NOMO-1 treated with DMSO at 0.1 percent for 48 hours (cell line): Measurements from ENCODE around the gene MSMO1.

Experiments
- DNase-seq: peaks from one replicate; lab custom pipeline; 2025; ENCODE audit not compliant: unreplicated experiment; lab: John Stamatoyannopoulos, UW

The MSMO1 gene

GRCh38 chr4:165359506-165359905 lies 32.0 kb downstream of the MSMO1 start:
- DNase-seq: peak; percentile 52

GRCh38 chr4:165360041-165360695 lies 32.7 kb downstream of the MSMO1 start:
- DNase-seq: no peak

GRCh38 chr4:165360985-165361670 lies 33.7 kb downstream of the MSMO1 start:
- no peak for DNase-seq

- no peak for DNase-seq
These were observed 34.3 kb downstream of the MSMO1 start for GRCh38 chr4:165361810-165362209.

GRCh38 chr4:165364452-165365080 lies 37.1 kb downstream of the MSMO1 start:
- no peak for DNase-seq

GRCh38 chr4:165367040-165367439 lies 39.6 kb downstream of the MSMO1 start:
- no peak for DNase-seq

- DNase-seq: no peak
These were observed 40.6 kb downstream of the MSMO1 start for GRCh38 chr4:165368114-165368513.

- no peak for DNase-seq
These were observed 41.1 kb downstream of the MSMO1 start for GRCh38 chr4:165368567-165368966.

GRCh38 chr4:165369522-165369921 lies 42.1 kb downstream of the MSMO1 start:
- DNase-seq: peak; percentile 56

- DNase-seq: no peak
These were observed 43.1 kb downstream of the MSMO1 start for GRCh38 chr4:165370530-165370929.

GRCh38 chr4:165375465-165375864 lies 48.0 kb downstream of the MSMO1 start:
- no peak for DNase-seq

GRCh38 chr4:165378398-165378744 lies 50.9 kb downstream of the MSMO1 start:
- DNase-seq: no peak

GRCh38 chr4:165378745-165379677 lies 51.5 kb downstream of the MSMO1 start, which contains the start of gene CPE:
Gene CPE (plus strand): TSS chr4:165379008. CDS start chr4:165379222, 214 bp downstream.
- DNase-seq: peak; percentile 68

GRCh38 chr4:165379678-165380064 lies 52.2 kb downstream of the MSMO1 start:
- DNase-seq: no peak

- no peak for DNase-seq
These were observed 53.3 kb downstream of the MSMO1 start for GRCh38 chr4:165380805-165381204.

- no peak for DNase-seq
These were observed 54.4 kb downstream of the MSMO1 start for GRCh38 chr4:165381821-165382373.

GRCh38 chr4:165382640-165383039 lies 55.2 kb downstream of the MSMO1 start:
- no peak for DNase-seq

- no peak for DNase-seq
These were observed 56.2 kb downstream of the MSMO1 start for GRCh38 chr4:165383591-165384073.

- no peak for DNase-seq
These were observed 56.7 kb downstream of the MSMO1 start for GRCh38 chr4:165384186-165384585.

GRCh38 chr4:165384598-165384997 lies 57.1 kb downstream of the MSMO1 start:
- DNase-seq: no peak

GRCh38 chr4:165385126-165385525 lies 57.7 kb downstream of the MSMO1 start:
- no peak for DNase-seq
